DMS 273 treated with DMSO at 0.1 percent for 48 hours (cell line): Measurements from ENCODE around the gene DDX50.

Experiments used
- DNase-seq: peaks from one replicate; lab custom pipeline; 2025; lab: John Stamatoyannopoulos, UW

Gene DDX50

GRCh38 chr10:68981074-68981473, 80.0 kb downstream of the DDX50 start:
- no peak for DNase-seq

- DNase-seq = no peak
These were observed 81.3 kb downstream of the DDX50 start for GRCh38 chr10:68982389-68982788.

- DNase-seq = no peak
These were observed 86.5 kb downstream of the DDX50 start for GRCh38 chr10:68987611-68988010.

GRCh38 chr10:68988530-68989316, 87.6 kb downstream of the DDX50 start, which contains the start of gene KIFBP:
Gene KIFBP, plus strand, starts transcription at chr10:68988803. Its CDS starts 30 bp downstream, at chr10:68988833.
- peak; percentile 84 for DNase-seq

- no peak for DNase-seq
These were observed 88.3 kb downstream of the DDX50 start for GRCh38 chr10:68989317-68989990.

- no peak for DNase-seq
These were observed 91.7 kb downstream of the DDX50 start for GRCh38 chr10:68992636-68993440.
